ENCODE data around the gene STAB1.

DNA sequence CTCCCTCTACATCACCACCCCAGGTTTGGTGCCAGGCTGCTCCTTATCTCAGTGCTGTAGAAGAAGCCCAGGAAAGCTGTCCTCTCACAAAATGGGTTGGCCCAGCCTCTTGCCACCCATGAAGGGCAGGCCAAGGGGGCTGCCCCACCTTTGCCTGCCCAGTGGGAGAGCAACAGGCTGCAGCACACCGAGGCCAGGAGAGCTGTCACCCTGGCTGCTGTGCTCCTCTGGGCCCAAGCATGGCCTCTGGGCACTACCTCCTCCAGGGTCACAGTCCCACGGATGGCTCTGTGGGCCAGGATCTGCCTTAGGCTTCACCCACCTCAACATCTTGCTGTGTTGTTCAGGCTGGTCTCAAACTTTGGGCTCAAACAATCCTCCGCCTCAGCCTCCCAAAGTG lies 6.4 kb upstream of the STAB1 start:
- TF ChIP-seq CTCF (IDR thresholded peaks at IDR 0.05; ENCODE audit: borderline replicate concordance, extremely low read depth, low read length, poor library complexity, severe bottlenecking) (no peak), EZH2 (IDR thresholded peaks at IDR 0.05; ENCODE audit: borderline replicate concordance, low read depth, low read length, severe bottlenecking) (no peak)
